H1 (cell line): ENCODE results near the gene KCNK15. TPM values are rescaled to one million over a fixed set of nuclear protein-coding genes. Genes with fewer than 3 reads are reported as not detected.

Source experiments
- CTCF ChIA-PET: fragments of 300-600 bp; sonication (Branson Sonifier 250); formaldehyde crosslinking; loops from one replicate; lab custom pipeline; 2021; ENCODE audit not compliant: partially characterized antibody; lab: Charles Lee
- POLR2A ChIA-PET: fragments of 300-600 bp; sonication (Branson Sonifier 250); formaldehyde crosslinking; loops from one replicate; lab custom pipeline; 2021; ENCODE audit warnings: inconsistent platforms; ENCODE audit not compliant: partially characterized antibody; lab: Charles Lee
- DNase-seq, 2 experiments: peaks; one replicate each; pipeline versions ENCODE4 v3.0.0 to v3.0.0-alpha.2; 2010 to 2022; ENCODE audit warnings: low spot score in 2 of 2, low read depth in 1 of 2, mixed read lengths in 1 of 2
- FAIRE-seq: peaks from 2 replicates; lab custom pipeline; 2011; peaks lifted over from hg19 to GRCh38; lab: Jason Lieb, UNC
- H2AFZ ChIP-seq: 2 replicates; pipeline ENCODE4 v1.8.1; 2012; ENCODE audit warnings: low read length, inconsistent platforms
- H2AK5ac ChIP-seq: 2 replicates; pipeline ENCODE4 v1.6.1; 2013; ENCODE audit warnings: low read depth, low read length
- H2BK120ac ChIP-seq: replicated peaks from 2 replicates; pipeline ENCODE3; 2013; ENCODE audit warnings: low read depth, low read length, inconsistent platforms
- H2BK12ac ChIP-seq: 2 replicates; pipeline ENCODE4 v1.6.1; 2013; ENCODE audit warnings: low read depth, low read length
- H2BK15ac ChIP-seq: 2 replicates; pipeline ENCODE4 v1.6.1; 2013; ENCODE audit warnings: low read length
- H2BK20ac ChIP-seq: 2 replicates; pipeline ENCODE4 v1.6.1; 2013; ENCODE audit warnings: low read length
- H2BK5ac ChIP-seq: 2 replicates; pipeline ENCODE4 v1.6.1; 2013; ENCODE audit warnings: low read depth, low read length
- H3K14ac ChIP-seq: 2 replicates; pipeline ENCODE4 v1.6.1; 2013; ENCODE audit warnings: inconsistent platforms; ENCODE audit not compliant: insufficient read length
- H3K18ac ChIP-seq: 2 replicates; pipeline ENCODE4 v1.6.1; 2013; ENCODE audit warnings: low read length; ENCODE audit errors: extremely low read depth
- H3K23ac ChIP-seq: 2 replicates; pipeline ENCODE4 v1.6.1; 2013; ENCODE audit warnings: inconsistent platforms; ENCODE audit not compliant: insufficient read length
- H3K23me2 ChIP-seq: 2 replicates; pipeline ENCODE4 v1.6.1; 2013; ENCODE audit warnings: low read depth, low read length
- H3K27ac ChIP-seq: 2 replicates; pipeline ENCODE4 v1.6.1; 2011; ENCODE audit warnings: low read depth, low read length, inconsistent platforms
- H3K27me3 ChIP-seq, 4 experiments: replicated peaks in 1 of 4; 1 replicate in 1 of 4; 2 replicates in 3 of 4; pipeline versions ENCODE4 v1.6.1 to v1.8.1; 2011 to 2013; ENCODE audit warnings: low read length in 3 of 4, mild to moderate bottlenecking in 3 of 4, inconsistent platforms in 2 of 4, mixed read lengths in 2 of 4, moderate library complexity in 1 of 4; ENCODE audit not compliant: control insufficient read depth in 3 of 4, insufficient read depth in 3 of 4; ENCODE audit errors: extremely low read depth in 1 of 4
- H3K36me3 ChIP-seq, 4 experiments: 2 replicates each; pipeline versions ENCODE4 v1.6.1 to v1.8.1; 2011 to 2013; ENCODE audit warnings: mild to moderate bottlenecking in 4 of 4, low read length in 3 of 4, moderate library complexity in 2 of 4, control low read depth in 1 of 4, inconsistent platforms in 1 of 4; ENCODE audit not compliant: insufficient read depth in 4 of 4, control insufficient read depth in 2 of 4
- H3K4ac ChIP-seq: replicated peaks from 2 replicates; pipeline ENCODE3; 2013; ENCODE audit warnings: low read length, low read depth, mixed read lengths, inconsistent platforms; ENCODE audit not compliant: insufficient read length
- H3K4me1 ChIP-seq, 4 experiments: replicated peaks in 1 of 4; 1 replicate in 1 of 4; 2 replicates in 3 of 4; pipeline versions ENCODE4 v1.6.1 to v1.8.1; 2011 to 2013; ENCODE audit warnings: low read length in 3 of 4, inconsistent platforms in 2 of 4, mixed read lengths in 1 of 4; ENCODE audit not compliant: insufficient read depth in 4 of 4, control insufficient read depth in 3 of 4
- H3K4me2 ChIP-seq, 2 experiments: 2 replicates each; pipeline versions ENCODE4 v1.6.1 to v1.8.1; 2011 to 2013; ENCODE audit warnings: low read depth in 2 of 2, low read length in 2 of 2, control low read depth in 1 of 2, inconsistent platforms in 1 of 2, mild to moderate bottlenecking in 1 of 2; ENCODE audit not compliant: insufficient read depth in 1 of 2
- H3K4me3 ChIP-seq, 4 experiments: fragments of 200-600, 300-600 bp in 1 of 4; sonication (generic), shearing (Covaris generic), sonication (Bioruptor Twin) in 1 of 4; 2 replicates each; pipeline versions ENCODE4 v1.5.1 to v1.8.1; 2011 to 2016; ENCODE audit warnings: low read length in 4 of 4, low read depth in 3 of 4, control low read depth in 2 of 4, inconsistent platforms in 2 of 4, mild to moderate bottlenecking in 2 of 4, mixed read lengths in 1 of 4, moderate library complexity in 1 of 4; ENCODE audit not compliant: insufficient read depth in 2 of 4; ENCODE audit errors: extremely low read depth in 1 of 4
- H3K56ac ChIP-seq: replicated peaks from 2 replicates; pipeline ENCODE3; 2013; ENCODE audit warnings: low read depth, mild to moderate bottlenecking, mixed read lengths, low read length, inconsistent platforms; ENCODE audit not compliant: insufficient read length
- H3K79me1 ChIP-seq: 2 replicates; pipeline ENCODE4 v1.6.1; 2013; ENCODE audit warnings: low read depth, low read length, control low read depth
- H3K79me2 ChIP-seq, 2 experiments: 2 replicates each; pipeline versions ENCODE4 v1.6.1 to v1.8.1; 2012 to 2013; ENCODE audit warnings: low read length in 2 of 2, mild to moderate bottlenecking in 2 of 2, inconsistent platforms in 1 of 2; ENCODE audit not compliant: insufficient read depth in 2 of 2, control insufficient read depth in 1 of 2
- H3K9ac ChIP-seq, 4 experiments: replicated peaks in 1 of 4; 1 replicate in 1 of 4; 2 replicates in 3 of 4; pipeline versions ENCODE4 v1.6.1 to v1.8.1; 2011 to 2013; ENCODE audit warnings: low read depth in 3 of 4, low read length in 3 of 4, control low read depth in 2 of 4, mild to moderate bottlenecking in 2 of 4, moderate library complexity in 2 of 4, inconsistent platforms in 1 of 4; ENCODE audit errors: extremely low read depth in 1 of 4
- H3K9me3 ChIP-seq, 2 experiments: 2 replicates each; pipeline versions ENCODE4 v1.6.1 to v1.8.1; 2012 to 2013; ENCODE audit warnings: mild to moderate bottlenecking in 2 of 2, moderate library complexity in 2 of 2, control low read depth in 1 of 2, inconsistent platforms in 1 of 2, low read depth in 1 of 2, low read length in 1 of 2, mixed read lengths in 1 of 2; ENCODE audit not compliant: insufficient read depth in 2 of 2
- H4K20me1 ChIP-seq, 2 experiments: replicated peaks in 1 of 2; 2 replicates each; pipeline versions ENCODE3 to v1.8.1; 2011 to 2013; ENCODE audit warnings: inconsistent platforms in 2 of 2, low read length in 2 of 2, mild to moderate bottlenecking in 1 of 2; ENCODE audit not compliant: insufficient read depth in 2 of 2, control insufficient read depth in 1 of 2
- H4K5ac ChIP-seq: 2 replicates; pipeline ENCODE4 v1.6.1; 2013; ENCODE audit warnings: low read length, low read depth, mixed read lengths, inconsistent platforms; ENCODE audit not compliant: insufficient read length
- H4K8ac ChIP-seq: 2 replicates; pipeline ENCODE4 v1.8.0; 2013; ENCODE audit warnings: mild to moderate bottlenecking, moderate library complexity, low read length, inconsistent platforms; ENCODE audit not compliant: insufficient read depth; ENCODE audit errors: extremely low read depth
- H4K91ac ChIP-seq: replicated peaks from 2 replicates; pipeline ENCODE3; 2013; ENCODE audit warnings: low read length, mixed read lengths, inconsistent platforms; ENCODE audit not compliant: insufficient read length
- BRCA1 ChIP-seq: IDR thresholded peaks from 2 replicates; pipeline ENCODE4 v1.6.1; 2012; ENCODE audit warnings: low read depth, low read length, improper control_type of control experiment
- HDAC6 ChIP-seq: IDR thresholded peaks from one replicate; pipeline ENCODE4 v1.7.1; 2012; ENCODE audit warnings: low read depth, mild to moderate bottlenecking, inconsistent platforms, low read length, moderate library complexity
- SP1 ChIP-seq: IDR thresholded peaks from 2 replicates; pipeline ENCODE4 v1.6.1; 2011; ENCODE audit warnings: low read depth, low read length
- SRF ChIP-seq: IDR thresholded peaks from 2 replicates; pipeline ENCODE4 v1.6.1; 2011; ENCODE audit warnings: mild to moderate bottlenecking, low read depth, low read length, moderate library complexity
- TCF12 ChIP-seq: IDR thresholded peaks from 2 replicates; pipeline ENCODE4 v1.6.1; 2011; ENCODE audit warnings: low read depth, mild to moderate bottlenecking, low read length
- WGBS, 2 experiments: shearing (Covaris generic) in 1 of 2; methylation state at CpG; one replicate each; pipeline versions ENCODE4 v1.1.6 to v1.1.7; 2013 to 2015; ENCODE audit warnings: low lambda C conversion rate in 2 of 2, mixed read lengths in 2 of 2, inconsistent platforms in 1 of 2, low coverage in 1 of 2, missing lambda C conversion rate in 1 of 2; ENCODE audit not compliant: insufficient replicate concordance in 2 of 2, insufficient coverage in 1 of 2, insufficient read length in 1 of 2; ENCODE audit errors: extremely low coverage in 1 of 2, missing lambda C conversion rate in 1 of 2; 5-methylcytosine and 5-hydroxymethylcytosine counted together
- polyA plus RNA-seq, 7 experiments: library from polyadenylated mRNA; depleted of rRNA in 3 of 7; stranded (reverse) in 5 of 7; unstranded in 2 of 7; fragments of >200 nt in 5 of 7; fragments of 200-250 nt in 2 of 7; gene quantifications; 1 replicate in 5 of 7; 2 replicates in 1 of 7; 4 replicates in 1 of 7; pipeline versions ENCODE4 v1.2.1 to v1.2.3, GENCODE V29; 2011 to 2013; ENCODE audit warnings: missing spikeins in 2 of 7, mixed read lengths in 2 of 7
- total RNA-seq: library from RNA; stranded (reverse); fragmentation: NEBNext Ultra II Directional; extraction: Animal tissue kit (Norgen Biotek cat#: 25700); gene quantifications from 2 replicates; pipeline ENCODE4 v1.2.1, GENCODE V29; 2021
- TF ChIP-seq, protein P1 (sequence below): IDR thresholded peaks from 2 replicates; pipeline ENCODE4 v1.6.1; 2012; ENCODE audit warnings: inconsistent platforms

KCNK15 gene
- total and polyA plus RNA-seq, 2 of the 8 experiments (the other 6 are each of a cell fraction or from before 2014, with no cell fraction given), result 0.24 to 0.33 TPM

GRCh38 chr20:44720997-44721784, 24.5 kb upstream of the KCNK15 start:
- H3K27me3 ChIP-seq, result no peaks in the 10 kb centered on the region
- H3K36me3 ChIP-seq, result no peaks in the 10 kb centered on the region
- no peaks in the 10 kb centered on the region for H4K20me1 ChIP-seq
- H2BK5ac ChIP-seq, result no peak overlapping the region
- H3K23me2 ChIP-seq, result no peaks in the 10 kb centered on the region
- H2AFZ ChIP-seq, result no peak overlapping the region
- ChIA-PET POLR2A (interaction anchor here (0.7 to 1.2 kb wide), 2 partner anchors 11 to 80 kb away, joined by 3 to 4 read pairs; no protein-coding TSS in a partner anchor), CTCF (interaction anchor here (1.2 to 20.4 kb wide), 5 partner anchors 10 to 37 kb away, joined by 3 to 180 read pairs (median 35); no protein-coding TSS in a partner anchor)
- no peak overlapping the region for H3K14ac ChIP-seq
- no peak overlapping the region for H3K4me2 ChIP-seq
- no peak overlapping the region for H4K91ac ChIP-seq
- H3K4me3 ChIP-seq, result no peak overlapping the region
- no peak for DNase-seq
- no peak overlapping the region for H3K27ac ChIP-seq
- FAIRE-seq, result no peak
- no peak overlapping the region for H3K23ac ChIP-seq
- H3K79me1 ChIP-seq, result no peaks in the 10 kb centered on the region
- H4K5ac ChIP-seq, result no peak overlapping the region
- H3K9ac ChIP-seq, result no peak overlapping the region
- 85% methylated on average over 10 of the region's 11 CpGs; no CpG with 5 or more reads in 1 of the 2 experiments for WGBS, 2 experiments
- H4K8ac ChIP-seq, result no peak overlapping the region
- no peak overlapping the region for H2AK5ac ChIP-seq
- no peaks in the 10 kb centered on the region for H3K79me2 ChIP-seq
- no peak overlapping the region for H3K18ac ChIP-seq
- no peak overlapping the region for H3K4ac ChIP-seq
- no peaks in the 10 kb centered on the region for H3K9me3 ChIP-seq
- H2BK20ac ChIP-seq, result no peak overlapping the region
- no peak overlapping the region for H2BK15ac ChIP-seq
- H3K56ac ChIP-seq, result no peak overlapping the region
- no peak overlapping the region for H2BK12ac ChIP-seq
- H3K4me1 ChIP-seq, result peaks cover 0 to 3% (median 0%) of the 10 kb centered on the region in 4 experiments; a peak in 1 of 7 replicates
- H2BK120ac ChIP-seq, result no peak overlapping the region
- no peak for TF ChIP-seq BRCA1
- TF ChIP-seq, protein P1, sequence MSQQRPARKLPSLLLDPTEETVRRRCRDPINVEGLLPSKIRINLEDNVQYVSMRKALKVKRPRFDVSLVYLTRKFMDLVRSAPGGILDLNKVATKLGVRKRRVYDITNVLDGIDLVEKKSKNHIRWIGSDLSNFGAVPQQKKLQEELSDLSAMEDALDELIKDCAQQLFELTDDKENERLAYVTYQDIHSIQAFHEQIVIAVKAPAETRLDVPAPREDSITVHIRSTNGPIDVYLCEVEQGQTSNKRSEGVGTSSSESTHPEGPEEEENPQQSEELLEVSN, result no peak
- no peak for TF ChIP-seq HDAC6
- TF ChIP-seq SRF, result no peak
- TF ChIP-seq TCF12, result no peak
- no peak for TF ChIP-seq SP1
